GM18517 (cell line): Measurements from ENCODE around the gene BANF1.
"Not testable (repeated sequence)": the region's sequence is repeated elsewhere in the genome, so short reads cannot be mapped to it uniquely, and the experiment has no call there.

ENCODE experiments used
- ATAC-seq: cut with Tn5 transposase; IDR thresholded peaks from one replicate; pipeline ENCODE4 v1.9.1; 2021; ENCODE audit warnings: mild to moderate bottlenecking, moderate library complexity; ENCODE audit not compliant: unreplicated experiment

BANF1 gene

DNA sequence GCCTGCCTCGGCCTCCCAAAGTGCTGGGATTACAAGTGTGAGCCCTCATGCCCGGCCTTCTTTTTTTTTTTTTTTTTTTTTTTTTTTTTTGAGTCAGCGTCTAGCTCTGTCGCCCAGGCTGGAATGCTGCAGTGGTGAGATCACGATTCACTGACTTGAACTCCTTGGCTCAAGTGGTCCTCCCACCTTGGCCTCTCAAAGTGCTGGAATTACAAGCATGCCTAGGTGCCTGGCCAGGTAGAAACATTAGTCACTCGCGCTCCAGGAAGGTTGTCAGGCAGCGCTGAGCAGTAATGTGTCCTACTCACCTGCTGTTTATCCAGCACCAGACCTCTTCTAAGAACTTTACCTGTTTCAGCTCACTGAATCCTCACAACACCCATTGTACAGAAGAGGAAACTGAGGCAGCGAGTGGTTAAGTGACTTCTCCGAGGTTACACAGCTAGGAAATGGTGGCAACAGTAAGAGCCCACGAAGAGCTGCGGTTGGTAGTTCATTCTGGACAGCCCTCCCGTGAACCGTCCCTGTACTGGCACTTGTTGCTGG, 9.0 kb downstream of the BANF1 start:
- no peak for ATAC-seq

DNA sequence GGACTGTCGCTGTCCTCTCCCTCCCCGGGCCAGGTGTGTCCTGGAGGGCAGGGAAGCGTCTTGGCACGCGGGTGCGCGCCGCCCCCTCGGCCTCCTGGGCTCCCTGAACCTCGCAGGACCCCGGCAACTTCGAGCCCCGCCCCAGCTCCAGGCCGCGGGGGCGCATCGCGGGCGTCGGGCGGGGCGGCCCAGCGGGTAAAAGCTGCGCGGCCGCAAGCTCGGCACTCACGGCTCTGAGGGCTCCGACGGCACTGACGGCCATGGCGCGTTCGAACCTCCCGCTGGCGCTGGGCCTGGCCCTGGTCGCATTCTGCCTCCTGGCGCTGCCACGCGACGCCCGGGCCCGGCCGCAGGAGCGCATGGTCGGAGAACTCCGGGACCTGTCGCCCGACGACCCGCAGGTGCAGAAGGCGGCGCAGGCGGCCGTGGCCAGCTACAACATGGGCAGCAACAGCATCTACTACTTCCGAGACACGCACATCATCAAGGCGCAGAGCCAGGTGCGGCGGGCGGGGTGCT, 9.5 kb downstream of the BANF1 start, which contains the start of gene CST6:
CST6 (plus strand) TSS at position 224 of the 519 bp plus-strand sequence; CDS start at position 261, 37 bp downstream.
- ATAC-seq: no peak

DNA sequence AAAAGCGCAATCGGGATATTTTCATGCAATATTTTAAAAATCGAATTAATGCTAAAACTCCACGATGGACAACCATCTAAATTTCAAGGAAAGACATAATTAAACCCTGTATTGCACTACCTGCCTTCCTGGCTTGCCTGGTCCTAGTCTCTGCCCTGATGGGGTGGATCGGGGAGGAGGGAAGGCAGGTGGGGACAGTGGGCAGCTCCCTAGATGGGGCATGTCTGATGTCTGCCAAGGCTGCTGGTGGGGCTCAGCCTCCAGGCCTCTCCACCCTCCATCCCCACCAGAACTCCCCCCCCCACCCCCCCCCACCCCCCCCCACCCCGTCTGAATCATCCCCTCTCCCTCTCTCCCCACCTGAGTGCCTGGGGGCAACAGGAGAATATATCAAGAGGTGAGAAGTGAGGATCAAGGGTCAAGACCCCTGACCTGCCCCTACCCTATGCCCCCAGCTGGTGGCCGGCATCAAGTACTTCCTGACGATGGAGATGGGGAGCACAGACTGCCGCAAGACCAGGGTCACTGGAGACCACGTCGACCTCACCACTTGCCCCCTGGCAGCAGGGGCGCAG, 10.2 kb downstream of the BANF1 start:
- no peak for ATAC-seq

DNA sequence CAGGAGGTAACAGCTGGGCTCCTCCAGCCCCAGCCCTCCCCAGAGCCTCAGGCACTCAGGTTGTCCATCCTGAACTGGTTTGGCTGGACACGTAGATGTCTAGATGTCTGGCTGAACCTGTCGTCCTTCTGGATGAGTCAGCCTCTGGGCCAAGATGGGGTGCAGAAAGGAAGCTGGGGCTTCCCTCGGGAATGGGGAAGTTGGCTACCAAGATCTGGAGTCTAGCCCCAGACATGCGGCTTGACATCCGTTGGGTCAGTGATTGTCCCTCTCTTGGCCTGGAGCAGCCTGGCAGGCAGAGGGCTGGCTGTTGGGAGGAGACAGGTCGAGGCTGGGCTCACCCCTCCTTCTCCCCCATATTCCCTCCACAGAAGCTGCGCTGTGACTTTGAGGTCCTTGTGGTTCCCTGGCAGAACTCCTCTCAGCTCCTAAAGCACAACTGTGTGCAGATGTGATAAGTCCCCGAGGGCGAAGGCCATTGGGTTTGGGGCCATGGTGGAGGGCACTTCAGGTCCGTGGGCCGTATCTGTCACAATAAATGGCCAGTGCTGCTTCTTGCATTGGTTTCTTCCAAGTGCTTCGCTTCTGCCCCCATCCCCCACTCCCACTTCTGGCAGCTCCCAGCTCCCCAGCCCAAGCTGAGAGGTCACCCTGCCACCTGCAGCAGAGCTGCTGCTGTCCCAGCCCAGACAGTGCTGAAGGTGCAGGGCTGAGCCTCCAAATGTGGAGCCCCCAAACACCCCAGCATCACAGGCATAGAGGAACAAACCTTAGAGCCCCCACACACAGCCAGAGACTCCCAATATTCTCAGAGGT, 10.9 kb downstream of the BANF1 start:
- ATAC-seq: no peak

DNA sequence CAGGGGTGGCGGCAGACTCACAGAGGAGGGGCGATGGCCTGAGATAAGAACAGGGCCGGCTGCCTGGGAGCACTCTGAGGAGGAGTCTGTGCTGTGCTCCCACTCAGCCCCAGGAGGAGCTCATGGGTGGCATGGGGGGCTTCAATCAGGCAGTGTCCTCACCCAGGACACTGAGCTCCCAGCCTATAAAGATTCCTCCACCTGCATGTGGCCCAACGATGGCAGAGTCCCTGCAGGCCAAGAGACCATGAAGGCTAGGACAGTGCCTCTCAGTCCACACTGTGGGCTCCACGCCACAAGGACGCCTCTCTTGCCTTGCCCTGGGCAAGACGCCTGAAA, 11.4 kb downstream of the BANF1 start:
- ATAC-seq: no peak

DNA sequence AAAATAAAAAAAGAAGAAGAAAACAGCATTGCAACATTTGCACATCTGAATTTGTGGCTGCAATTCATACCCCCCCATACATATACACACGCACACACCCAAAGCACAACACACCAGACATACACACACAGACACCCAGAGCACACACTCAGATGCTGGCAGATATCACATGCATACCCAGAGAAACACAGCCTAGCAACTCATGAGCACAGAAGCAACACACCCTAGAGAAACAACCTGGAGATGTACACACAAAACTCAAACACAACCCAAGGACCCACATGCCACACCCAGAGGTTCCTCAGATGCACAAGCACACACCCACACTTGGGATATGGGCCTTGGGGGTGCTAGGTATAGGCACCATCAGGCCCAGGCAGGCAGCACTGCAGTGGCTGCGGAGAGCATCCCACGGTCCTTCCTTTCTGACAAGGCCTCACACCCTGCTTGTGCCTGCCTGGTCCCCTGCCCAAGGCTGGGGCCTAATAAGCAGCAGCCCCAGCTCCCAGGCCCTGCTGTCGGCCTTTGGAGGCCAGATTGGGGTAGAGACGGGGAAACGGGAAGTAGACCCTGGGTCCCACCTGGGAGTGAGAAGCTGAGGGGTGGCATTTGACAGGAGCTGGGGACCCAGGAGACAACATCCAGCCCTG, 12.6 kb downstream of the BANF1 start:
- ATAC-seq: no peak

DNA sequence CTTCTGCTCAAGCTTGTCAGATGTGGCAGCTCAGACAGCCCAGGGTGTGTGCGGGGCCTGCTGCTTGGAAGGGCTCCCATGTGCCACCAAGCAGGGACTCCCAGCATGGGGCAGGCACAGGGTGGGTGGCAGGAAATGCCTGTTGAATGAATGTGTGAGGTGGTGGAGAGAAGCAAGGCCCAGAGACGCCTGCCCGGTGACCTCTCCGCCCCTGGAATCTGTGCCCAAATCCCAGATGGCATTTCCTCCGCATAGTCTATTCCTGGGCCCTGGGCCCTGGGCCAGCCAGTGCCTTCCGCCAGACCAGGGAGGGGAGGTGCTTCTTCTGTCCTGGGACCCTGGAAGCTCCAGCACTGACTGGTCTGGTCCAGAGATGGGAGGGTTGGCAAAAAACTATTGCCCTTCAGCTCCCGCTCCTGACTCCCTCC, 13.2 kb downstream of the BANF1 start:
- no peak for ATAC-seq

DNA sequence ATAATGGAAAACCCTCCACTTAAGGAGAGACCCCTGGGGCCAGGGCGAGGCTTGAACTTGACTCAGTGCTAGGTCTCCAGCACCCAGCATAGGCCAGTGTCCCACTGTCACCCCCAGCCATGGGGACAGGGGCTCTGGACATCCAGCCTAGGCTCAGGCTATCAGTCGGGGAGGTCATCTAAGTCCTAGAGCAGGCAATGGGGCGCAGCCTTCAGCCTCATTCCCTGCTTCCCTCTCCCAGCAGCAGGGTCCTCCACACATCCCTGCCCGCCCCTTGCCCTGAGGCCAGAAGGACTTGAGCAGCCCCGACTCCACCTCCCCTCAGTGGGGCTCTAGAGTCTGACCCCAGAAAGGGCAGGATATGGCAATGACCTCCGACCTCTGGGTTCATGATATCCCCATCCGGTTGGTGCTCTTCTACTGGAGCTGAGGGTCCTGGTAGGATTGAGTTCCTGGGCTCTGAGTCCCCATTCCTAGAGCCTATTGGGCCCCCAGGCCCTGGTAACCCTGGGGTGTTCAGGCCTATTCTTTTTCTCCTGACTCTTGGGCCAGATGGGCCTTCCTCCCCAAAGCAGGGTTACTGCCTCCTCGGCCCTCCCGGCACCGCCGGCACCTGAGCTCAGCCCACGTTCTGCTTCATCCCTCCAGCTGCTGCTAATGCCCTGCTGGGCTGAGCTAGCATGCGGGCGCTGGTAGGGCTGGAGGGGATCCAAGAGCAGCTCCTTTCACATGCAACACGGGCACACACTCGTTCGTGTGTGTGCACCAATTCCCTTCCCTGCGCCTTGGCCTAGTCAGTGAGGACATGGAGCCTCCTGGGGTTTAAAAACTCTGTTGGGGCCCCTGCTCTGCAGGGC, 13.9 kb downstream of the BANF1 start:
- ATAC-seq: no peak

DNA sequence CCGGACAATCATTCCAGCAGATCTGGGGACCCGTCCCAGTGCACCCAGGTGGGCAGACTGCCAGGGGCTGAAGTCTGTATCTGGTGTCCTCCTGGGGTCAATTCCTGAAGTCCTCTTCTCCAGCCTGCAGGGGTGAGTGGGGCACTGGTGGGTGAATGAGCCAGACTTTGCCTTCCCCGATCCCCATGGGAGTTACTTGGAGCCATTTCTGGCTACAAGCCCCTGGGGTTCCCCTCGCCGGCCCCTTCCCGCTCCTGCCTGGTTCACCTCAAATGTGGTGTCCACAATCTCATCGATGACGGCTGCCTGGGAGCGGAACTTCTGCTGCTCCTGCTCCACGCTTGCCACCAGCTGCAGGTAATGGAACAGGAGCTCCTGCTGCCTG, 14.5 kb downstream of the BANF1 start:
- no peak for ATAC-seq

DNA sequence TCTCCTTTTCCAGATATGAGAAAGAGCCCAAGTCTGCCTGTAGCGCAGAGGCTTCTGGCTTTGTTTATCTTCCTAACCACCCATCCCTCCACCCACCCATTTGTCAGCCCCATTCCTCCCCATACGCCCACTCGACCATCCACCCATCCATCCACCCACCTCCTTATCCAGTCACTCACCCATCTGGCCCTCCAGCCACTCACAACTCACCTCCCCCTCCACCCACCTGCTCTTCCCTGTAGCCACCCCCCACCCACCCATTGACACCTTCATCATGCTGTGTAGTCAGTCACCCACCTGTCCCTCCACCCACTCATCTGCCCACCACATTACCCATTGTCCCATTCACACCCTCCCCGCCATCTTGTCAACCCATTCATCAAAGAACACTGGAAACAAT, 15.0 kb downstream of the BANF1 start:
- ATAC-seq: no peak

DNA sequence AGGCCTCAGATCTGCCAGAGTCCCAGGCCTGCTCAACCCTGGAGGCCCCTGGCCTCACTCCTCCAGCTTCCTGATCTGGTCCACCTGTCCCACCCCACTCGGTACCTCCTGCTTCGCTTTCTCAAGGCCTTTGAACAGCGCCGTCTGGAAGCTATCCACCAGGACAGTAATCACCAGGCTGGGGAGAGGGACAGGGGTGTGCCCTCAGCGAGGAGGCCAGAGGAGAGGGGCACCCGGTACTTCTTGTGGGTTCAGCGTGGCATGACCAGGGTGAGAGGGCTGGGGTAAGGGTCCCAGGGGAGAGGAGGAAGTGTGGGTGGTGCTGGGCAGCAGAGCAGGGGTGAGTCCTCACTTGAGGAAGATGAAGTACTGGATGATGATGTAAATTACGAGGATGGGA, 17.9 kb downstream of the BANF1 start:
- ATAC-seq: no peak

DNA sequence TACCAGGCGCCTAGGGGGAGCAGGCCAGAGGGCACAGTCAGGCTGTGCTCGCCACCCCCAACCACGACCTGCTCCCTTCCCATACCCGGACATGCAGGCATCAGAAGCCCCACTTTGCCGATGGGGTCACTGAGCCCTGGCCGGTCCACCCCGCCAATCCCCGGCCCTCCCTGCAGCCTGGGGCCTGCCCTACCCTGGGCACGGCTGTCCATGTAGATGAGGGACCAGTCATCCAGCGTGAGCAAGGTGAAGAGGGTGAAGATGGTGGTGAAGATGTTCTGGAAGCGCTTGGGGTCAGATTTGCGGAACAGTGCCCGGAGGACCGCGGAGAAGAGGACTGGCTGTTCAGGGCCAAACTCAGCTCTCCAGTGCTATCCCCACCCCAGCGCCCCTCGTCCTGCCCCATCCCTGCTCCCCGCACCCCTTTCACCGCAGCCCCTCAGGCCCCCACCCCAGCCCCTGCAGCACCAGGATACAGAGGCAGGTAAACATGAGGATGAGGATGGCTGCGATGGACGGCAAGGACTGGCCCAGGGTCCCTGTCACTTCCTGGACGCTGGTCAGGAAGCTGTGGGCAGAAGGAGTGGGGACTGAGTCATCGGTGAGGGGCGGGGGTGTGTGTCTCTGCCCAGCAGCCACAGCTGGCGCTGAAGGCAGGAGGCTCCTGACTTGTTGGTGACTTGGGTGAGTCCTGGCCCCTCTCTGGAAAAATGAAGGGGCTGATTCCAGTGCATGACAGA, 18.5 kb downstream of the BANF1 start:
- ATAC-seq: no peak

DNA sequence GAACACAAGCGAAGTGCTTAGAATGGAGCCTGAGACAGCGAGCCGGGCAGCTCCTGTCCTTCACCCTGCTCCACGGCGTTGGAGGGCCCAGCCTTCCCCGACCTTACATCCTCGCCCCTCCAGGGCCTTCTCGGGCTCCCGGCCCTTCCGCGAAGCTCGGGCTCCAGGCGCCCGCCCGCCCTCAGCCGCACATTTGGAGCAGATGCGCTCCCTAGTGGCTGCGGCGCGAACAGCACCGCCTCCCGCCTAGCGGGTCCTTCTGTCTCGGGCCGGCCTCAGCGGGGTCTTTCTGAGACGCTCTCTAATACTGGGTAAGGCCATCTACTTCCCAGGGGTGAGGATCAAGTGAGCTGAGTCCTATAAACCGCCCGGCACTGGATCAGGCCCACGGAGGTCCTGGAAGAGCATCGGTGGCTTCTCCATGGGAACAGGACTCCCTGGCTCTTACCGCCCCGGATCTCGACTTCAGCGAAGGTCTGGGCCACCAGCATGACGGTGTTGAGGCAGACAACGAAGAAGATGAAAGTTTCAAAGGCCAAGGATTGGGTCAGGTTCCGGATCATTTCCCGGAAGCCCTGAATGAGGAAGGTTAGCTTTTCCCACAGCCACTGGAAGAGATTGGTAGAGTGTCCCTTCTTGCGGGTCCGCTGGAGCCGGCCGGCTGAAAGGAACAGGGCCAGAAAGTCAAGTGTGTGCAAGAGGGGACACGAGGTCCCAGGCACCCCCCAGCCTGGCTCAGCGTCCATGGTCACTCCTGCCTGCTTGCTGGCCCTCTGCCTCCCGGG, 20.3 kb downstream of the BANF1 start:
- ATAC-seq: no peak

DNA sequence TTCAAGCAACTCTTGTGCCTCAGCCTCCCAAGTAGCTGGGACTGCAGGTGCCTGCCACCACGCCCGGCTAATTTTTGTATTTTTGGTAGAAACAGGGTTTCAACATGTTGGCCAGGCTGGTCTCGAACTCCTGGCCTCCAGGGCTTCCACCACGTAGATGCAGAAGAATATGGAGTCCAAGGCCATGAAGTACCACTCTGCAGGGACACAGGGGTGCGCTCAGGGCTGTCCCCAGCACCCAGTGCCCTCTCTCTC, 20.8 kb downstream of the BANF1 start:
- ATAC-seq: not testable (repeated sequence)

DNA sequence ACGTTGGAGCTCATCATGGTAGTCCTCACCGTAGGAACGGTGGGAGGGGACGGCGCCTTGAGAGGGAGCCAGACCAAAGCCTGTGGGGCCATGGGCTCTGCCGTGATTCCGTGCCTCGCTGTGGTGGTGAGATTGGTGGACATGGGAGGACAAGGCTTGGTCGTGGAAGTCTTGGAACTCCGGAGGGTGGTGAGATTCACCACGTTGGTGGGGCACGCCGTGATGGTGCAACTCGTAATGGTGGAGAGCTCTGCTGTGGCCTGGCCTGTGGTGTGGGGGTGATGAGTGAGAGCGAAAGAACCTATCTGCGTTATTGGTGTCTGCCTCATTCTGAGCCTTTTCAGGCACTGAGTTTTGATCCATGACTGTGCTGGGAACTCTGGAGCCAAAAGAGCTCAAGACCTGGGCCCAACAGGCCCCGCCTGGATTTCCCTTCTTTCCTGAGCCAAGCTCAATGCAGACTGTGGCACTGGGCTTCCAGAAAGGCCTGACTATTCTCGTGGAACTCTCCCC, 23.8 kb downstream of the BANF1 start, which contains the start of gene CATSPER1:
CATSPER1 (minus strand) TSS at position 463 of the 513 bp plus-strand sequence; CDS start at position 363, 100 bp downstream.
- ATAC-seq: no peak

DNA sequence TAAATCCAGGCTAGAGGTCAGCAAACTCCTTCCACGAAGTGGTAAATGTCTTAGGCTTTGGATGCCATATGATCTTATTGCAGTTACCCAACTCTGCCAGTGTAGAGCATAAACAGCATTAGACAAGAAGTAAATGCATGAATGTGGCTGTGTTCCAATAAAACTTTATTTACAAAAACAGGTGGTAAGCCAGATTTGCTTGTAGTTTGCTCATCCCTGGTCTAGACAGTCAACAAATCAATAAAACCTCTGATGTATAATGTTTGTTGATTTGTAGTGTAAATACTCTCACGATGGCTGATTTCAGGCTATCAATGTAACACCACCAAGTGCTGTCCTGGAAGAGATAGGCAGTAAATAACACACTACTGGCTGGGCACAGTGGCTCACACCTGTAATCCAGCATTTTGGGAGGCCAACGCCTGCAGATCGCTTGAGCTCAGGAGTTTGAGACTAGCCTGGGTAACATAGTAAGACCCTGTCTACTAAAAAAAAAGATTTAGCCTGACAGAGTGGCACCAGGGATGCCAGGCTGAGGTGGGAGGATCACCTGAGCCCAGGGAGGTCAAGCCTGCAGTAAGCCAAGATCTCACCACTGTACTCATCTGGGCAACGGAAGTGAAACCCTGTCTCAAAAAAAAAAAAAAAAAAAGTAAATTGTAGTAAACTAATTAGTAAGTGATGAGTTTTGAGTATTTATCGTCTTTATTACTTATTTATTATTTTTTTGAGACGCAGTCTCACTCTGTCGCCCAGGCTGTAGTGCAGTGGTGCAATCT, 30.8 kb downstream of the BANF1 start:
- no peak for ATAC-seq

DNA sequence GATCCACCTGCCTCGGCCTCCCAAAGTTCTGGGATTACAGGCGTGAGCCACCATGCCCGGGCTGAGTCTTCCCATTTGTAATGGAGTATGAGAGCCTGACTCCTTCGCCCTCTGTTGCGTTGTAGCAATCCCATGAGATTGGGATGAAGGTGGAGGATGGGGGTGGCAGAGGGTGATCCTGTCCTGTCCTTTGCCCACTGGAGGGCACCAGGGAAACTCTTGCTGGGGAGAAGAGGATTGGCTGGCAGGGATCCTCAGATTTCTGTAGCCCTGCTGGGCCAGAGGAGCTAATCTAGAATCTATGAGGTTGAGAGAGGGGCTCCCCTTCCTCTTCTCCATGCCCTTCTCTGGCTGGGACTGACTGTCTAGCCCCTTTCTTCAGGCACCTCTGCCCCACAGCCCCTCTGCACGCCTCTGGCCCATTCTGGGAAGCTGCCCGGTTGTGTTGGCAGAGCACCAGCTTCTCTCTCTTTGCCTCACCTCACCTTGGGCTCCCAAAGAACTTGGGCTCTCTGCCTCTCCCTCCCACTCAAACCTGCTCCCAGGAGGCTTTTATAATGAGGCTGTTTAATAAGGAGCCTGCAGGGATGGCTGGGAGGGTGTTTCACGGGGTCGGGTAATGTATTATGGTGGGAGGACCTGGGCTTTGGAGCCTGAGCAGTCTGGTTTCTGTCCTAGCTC, 33.5 kb downstream of the BANF1 start:
- no peak for ATAC-seq

DNA sequence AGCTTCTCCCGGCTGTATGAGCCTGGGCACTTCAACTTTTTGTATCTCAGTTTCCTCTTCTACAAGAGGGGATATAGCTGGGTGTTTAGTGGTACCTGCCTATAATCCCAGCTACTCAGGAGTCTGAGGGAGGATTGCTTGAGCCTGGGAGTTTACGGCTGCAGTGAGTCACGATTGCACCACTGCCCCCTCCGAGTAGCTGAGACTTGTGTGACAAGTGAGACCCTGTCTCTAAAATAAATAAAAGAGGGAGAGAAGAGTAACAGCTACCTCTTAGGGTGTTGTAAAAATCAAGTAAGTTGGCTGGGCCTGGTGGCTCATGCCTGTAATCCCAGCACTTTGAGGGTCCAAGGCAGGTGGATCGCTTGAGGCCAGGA, 34.0 kb downstream of the BANF1 start:
- ATAC-seq: no peak
